ENCODE data around the gene CLBA1.

GRCh38 chr14:104938436-104938835 is 47.2 kb upstream of the CLBA1 start:
- TF ChIP-seq SP1 (IDR thresholded peaks at IDR 0.05) (no peak), CTBP1 (IDR thresholded peaks at IDR 0.05; ENCODE audit: borderline replicate concordance) (no peak), BHLHE40 (IDR thresholded peaks at IDR 0.05; ENCODE audit: borderline replicate concordance) (no peak), SUZ12 (IDR thresholded peaks at IDR 0.05) (no peak), FOXK2 (IDR thresholded peaks at IDR 0.05) (no peak), FOXA1 (IDR thresholded peaks at IDR 0.05) (no peak), ELF4 (IDR thresholded peaks at IDR 0.05) (no peak), FOXM1 (IDR thresholded peaks at IDR 0.05; ENCODE audit: borderline replicate concordance) (no peak), ARNT (IDR thresholded peaks at IDR 0.05) (no peak)
